Dermis microvascular lymphatic vessel endothelial cell (primary cell): ENCODE measurements around the gene SS18L1. TPM values are rescaled to one million over a fixed set of nuclear protein-coding genes. Genes with fewer than 3 reads are reported as not detected.
A peak's percentile ranks its signal among the peaks of the same experiment; 100 is the strongest.

Source experiments
- DNase-seq, 2 donors: peaks; one replicate each; pipeline versions ENCODE4 v3.0.0 to v3.0.0-alpha.2; 2010; ENCODE audit warnings: low read depth in 2 of 2
- total RNA-seq: library from RNA; depleted of rRNA; stranded (reverse); fragments of >200 nt; gene quantifications from 2 replicates; pipeline ENCODE4 v1.2.1, GENCODE V29; 2014

SS18L1 gene
- total RNA-seq, 1 donor from 2014 or later = 6.4 TPM

DNA sequence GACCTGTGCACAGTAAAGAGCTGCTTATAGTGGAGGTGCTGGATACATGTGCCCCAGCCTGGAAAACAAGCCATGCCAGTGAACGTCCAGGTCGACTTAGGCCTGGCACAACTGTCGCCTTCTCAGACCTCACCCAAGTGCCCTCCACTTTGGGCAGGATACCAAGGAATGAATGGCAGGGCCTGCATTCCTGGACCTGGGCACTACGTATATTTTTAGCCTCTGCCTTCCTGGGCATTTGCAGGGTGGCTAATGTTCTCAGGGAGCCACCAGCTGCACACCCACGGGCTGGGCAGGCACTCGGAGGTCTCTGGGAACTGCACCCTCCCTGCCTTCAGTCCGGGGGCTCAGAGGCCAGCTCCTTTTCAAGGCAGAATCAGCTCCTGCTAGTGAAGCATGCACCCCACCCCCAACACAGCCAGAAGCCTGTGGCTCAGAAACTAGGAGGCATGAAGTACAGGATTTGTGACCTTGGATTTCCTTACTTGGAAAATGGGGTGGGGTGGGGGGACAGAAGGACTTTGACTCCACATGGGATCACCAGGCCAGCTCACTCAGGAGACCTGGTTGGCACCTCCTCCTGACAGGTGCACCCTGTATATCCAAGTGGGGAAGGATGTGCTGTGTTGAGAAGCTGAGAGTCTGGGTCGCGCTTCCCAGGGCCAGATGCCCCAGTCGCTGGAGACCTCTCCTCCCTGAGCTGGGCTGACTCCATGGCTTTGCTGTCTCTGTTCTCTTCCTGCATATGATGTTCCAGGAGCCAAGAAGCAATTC, 23.8 kb upstream of the SS18L1 start:
- no peak for DNase-seq

DNA sequence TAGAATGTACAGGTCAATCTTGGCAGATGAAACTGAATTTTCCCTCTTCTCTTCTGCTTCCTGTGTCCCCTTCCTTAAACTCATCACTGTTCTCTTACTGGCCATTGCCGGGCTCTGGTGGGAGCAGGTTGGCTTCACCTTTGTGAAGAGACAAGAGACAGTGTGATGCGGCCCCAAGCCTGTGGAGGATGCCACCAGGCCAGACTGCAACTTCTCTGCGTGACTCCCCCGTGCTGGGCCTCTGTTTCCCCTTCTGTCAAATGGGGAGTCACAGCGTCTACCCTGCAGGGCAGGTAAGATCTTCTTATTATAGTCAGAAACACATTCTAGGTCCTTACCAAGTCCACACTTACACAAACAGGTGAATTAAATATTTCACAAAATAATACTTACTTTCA, 23.2 kb upstream of the SS18L1 start:
- no peak for DNase-seq

DNA sequence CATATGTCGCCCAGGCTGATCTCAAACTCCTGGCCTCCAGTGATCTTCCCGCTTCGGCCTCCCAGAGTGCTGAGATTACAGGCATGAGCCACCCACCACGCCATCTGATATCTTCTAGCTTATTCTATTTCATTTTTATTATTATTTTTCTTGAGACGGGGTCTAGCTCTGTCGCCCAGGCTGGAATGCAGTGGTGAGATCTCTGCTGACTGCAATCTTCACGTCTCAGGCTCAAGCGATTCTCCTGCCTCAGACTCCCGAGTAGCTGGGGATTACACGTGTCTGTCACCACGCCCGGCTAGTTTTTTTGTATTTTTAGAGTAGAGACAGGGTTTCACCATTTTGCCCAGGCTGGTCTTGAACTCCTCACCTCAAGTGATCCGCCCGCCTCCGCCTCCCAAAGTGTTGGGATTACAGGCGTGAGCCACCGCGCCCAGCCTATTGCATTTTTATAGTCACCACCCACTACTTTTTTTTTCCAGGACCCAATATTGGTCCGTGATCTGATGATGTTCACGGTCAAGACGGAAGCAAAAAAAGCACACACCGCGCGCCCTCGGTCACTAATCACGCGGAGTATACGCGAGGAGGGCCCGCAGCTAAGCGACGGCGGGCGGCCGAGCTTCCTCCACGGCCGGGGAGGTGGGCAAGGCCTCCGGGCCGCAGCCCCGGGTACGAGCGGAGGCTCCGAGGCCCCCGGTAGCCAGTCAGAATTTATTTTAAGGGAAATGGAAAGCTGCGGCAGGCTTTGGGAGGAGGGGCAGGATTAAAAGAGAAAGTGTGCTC, 22.4 kb upstream of the SS18L1 start:
- peak in 1 of 2 donors; percentile 48 for DNase-seq

DNA sequence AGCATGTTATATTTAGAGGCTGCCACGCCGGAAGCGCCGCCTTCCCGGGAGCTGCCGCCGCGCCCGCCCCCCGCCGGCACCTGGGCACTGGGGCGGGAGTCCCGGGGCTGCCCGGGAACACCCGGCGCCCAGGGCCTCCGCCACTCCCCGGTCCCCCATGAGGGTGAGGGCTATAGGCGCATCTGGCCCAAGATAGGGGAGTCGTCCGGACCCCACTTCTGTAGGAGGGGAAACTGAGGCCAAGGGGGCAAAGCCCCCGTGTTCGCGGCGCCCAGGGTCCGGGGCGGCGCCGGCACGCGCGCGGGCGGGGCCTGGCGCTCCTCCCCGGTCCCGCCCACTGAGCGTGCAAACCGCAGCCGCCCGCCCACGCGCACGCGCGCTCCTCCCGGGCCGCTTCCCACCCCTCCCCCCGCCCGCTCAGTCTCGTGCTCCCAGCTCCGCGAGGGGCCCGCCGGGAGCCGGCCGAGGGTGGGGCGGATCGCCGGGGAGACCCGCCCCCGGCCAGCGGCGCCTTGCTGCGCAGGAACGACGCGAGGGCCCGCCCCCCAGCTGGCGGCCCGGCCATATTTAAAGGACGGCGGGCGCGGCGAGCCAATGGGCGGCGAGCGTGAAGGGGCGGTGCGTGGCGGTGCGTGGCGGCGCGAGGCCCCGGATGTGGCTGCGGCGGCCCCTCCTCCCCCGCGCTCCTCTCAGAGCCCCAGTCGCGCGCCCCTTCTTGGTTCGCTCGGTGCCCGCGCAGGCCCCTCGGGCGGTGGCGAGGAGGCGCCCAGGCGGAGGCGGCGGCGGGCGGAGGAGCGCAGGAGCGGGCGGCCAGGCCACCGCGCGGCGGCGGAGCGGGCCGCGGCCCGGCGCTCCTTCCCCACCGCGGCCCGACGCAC, 21.6 kb upstream of the SS18L1 start, which contains the start of gene LSM14B:
Gene LSM14B, plus strand, starts transcription at position 700 of the 878 bp plus-strand sequence. CDS start 192 bp downstream, outside the sequence.
- DNase-seq = peak; percentile 83 to 97

DNA sequence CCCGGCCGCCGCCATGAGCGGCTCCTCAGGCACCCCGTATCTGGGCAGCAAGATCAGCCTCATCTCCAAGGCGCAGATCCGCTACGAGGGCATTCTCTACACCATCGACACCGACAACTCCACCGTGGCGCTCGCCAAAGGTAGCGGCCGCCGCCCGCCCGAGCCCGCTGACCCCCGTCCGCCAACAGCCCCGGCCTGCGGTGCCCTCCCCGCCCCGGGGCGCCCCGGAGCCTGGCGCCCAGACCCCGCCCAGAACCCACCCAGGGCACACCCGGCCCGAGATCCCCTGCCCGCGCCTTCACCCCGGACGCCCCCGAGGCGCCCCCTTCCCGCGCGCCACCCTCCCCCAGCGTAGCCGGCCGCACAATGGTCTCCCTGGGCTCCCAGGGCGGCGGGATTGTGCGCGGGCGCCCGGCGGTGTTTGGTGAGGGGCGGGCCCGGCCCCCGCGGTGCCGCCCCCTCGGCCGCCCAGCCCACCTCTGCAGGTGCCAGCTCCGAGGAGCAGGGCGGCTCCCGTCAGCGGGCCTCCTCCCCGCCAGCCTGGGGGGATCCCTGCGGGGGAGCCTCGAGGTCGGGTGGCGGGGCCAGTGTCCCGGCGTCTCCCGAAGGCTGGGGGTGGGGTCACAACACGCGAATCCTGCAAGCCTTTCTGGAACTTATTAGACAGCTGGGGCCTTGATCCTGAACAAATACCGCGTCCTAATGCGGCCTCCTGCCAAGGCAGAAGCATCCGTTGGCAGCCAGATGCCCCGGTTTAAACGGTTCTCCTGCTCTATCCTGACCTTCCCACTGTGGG, 20.7 kb upstream of the SS18L1 start:
- peak in 1 of 2 donors; percentile 38 for DNase-seq

DNA sequence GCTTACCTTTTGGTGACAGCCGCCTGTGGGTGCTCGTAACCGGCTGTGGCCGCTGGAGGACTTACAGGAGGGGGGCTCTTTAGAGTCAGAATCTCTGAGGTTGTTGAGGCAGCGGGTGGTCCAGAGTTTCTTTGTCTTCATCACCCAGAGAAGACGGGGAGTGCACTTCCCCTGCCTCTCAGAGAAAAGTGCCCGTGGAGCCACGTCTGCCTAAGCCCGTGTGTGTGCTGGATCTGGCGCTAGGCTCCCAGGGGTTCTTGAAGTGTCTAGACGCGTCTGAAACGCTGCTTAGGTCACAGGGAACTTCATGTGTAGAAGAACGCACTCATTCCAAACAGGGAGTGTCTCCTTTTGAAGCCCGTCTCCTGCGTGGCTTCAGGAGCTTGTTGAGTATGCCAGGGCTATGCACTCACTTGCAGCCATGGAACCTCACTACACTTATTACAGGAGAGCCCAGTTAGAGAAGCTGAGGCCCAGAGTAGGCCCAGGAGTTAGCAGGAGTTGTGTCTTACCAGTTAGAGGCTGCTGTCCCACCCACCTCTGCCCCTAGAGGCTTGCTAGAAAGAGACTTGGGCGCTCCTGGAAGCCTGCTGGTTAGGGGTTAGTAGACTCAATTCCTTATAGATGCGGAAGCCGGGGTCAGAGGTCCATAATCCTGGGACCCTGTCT, 20.0 kb upstream of the SS18L1 start:
- DNase-seq = no peak

DNA sequence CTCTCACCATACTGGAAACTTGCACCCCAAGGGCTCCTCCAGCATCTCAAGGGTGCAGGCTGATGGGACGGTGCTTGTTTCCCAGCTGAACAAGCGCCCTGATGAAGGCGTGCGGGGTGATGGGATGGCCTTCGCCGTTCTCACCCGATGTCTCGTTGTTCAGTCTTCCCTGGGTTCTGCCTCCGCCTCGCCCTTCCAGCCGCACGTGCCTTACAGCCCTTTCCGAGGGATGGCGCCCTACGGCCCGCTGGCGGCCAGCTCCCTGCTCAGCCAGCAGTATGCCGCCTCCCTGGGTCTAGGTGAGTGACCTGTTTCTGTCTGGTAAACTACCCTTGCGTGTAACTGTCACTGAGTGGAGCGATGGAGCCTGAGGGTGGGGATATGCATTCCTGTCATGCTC, 17.4 kb upstream of the SS18L1 start:
- DNase-seq = no peak

DNA sequence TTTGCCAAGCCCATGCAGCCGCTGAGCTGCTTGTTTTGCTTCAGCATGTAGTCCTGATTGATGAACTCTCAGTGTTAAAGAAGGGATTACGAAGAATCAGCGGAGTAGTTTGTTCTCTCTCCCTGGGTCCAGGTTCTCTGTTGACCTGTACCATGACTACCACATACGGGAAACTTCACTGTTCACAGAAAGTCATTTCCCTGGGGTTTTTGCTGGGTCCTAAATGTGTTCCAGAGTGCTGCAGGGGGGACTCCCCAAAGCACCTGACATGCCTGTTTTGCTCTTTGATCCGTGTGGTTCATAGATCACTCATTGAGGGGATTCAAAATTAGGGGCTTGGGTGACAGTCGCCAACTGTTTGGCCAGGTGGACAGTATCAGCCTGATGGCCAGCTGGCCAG, 15.8 kb upstream of the SS18L1 start:
- no peak for DNase-seq

DNA sequence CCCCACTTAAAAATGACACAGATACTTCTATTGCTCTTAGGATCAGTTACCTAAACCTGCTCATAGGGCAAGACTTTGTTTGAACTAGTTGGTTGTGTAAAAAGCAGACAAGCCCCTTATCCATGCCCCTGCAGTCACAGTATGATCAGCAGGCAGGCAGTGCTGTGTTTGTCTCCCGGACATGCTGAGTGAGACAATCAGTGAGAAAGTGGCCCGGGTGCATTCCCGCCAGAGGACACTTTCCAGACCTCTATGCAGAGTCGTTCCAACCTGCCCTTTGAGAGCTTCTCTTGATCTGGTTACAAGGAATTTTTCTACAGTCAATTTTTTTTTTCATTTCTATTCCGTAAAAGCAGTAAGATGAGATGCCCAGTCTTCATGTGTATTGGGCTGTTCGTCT, 15.1 kb upstream of the SS18L1 start:
- no peak for DNase-seq

DNA sequence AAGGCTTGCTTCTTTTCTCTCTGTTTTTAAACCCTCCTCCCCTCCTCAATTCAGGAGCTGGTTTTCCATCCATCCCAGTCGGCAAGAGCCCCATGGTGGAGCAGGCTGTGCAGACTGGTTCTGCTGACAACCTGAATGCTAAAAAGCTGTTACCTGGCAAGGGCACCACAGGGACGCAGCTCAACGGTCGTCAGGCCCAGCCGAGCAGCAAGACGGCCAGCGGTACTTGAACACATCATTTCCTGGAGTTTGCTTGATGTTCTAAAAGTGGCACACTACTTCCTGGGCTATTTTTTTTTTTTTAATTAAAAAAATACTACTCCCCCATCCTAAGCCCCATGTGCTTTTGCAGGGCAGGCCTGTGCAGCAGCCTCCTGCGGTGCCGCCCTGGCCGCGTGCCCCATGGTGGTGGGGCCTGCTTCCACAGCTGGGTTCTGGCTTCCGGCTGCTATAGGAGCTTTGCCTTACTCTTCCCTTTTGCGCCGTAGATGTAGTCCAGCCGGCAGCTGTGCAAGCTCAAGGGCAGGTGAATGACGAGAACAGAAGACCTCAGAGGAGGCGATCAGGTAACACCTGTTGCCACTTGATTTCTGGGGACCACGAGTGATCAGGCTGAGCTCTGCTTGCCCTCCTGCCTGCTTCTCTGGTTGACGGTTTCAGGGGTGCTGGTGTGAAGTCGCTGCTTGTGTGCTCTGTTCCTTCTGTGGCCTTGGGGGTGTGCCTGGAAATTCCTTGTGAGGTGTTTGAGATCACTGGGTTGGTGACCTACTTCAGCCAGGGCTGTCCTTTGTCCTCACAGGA, 13.6 kb upstream of the SS18L1 start:
- DNase-seq = no peak

DNA sequence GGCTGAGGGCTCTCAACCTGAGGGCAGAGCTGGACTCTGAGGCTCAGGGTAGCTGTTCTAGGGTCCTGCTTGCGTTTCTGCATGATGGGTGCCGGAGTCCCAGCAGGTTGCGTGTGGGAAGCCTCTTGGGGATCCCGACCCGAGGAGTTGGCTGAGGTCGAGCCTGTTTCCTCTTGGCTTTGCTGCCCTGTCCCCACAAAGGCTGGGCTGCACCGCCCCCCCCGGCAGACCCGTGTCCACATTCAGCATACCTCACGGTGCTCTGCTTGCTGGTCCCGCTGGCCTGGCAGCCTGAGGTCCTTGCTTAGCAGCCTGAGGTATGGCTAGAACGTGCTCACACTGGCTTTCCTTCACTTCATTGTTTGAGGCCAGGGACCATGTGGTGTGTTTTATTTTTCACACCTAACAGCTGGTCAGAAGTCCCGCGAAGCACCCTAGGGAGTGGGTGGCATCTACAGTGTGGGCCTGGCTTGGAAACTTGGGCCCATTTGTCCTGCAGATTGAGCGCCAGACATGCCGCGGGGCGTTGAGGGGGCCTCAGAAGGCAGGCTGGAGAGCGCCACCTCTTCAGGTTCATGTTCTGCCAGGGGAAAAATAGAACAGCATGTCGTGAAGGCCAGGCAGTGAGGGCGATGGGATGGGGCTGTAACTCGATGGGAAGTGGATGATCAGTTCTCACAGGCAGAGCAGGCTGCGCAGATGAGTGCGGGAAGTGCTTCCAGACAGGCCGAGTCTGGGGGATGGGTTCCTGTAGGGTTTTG, 11.8 kb upstream of the SS18L1 start:
- no peak for DNase-seq

DNA sequence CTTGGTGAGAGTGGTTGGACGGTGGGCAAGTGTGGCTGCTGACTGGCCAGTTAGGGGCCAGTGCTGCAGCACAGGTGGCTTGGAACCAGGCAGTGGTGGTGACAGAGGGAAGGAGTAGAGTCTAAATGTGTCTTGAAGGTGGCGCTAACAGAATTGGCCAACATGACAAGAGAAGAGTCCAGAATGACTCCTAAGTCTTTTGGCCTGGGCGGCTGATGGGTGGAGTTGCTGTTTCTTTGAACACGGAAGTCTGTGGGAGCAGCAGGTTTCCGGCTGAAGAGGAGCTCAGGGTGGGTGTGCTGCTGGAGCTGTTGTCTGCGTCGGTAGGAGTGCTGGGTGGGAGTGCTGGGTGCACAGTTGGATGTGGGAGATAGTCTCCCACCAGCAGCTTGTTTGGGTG, 11.1 kb upstream of the SS18L1 start:
- DNase-seq = no peak

DNA sequence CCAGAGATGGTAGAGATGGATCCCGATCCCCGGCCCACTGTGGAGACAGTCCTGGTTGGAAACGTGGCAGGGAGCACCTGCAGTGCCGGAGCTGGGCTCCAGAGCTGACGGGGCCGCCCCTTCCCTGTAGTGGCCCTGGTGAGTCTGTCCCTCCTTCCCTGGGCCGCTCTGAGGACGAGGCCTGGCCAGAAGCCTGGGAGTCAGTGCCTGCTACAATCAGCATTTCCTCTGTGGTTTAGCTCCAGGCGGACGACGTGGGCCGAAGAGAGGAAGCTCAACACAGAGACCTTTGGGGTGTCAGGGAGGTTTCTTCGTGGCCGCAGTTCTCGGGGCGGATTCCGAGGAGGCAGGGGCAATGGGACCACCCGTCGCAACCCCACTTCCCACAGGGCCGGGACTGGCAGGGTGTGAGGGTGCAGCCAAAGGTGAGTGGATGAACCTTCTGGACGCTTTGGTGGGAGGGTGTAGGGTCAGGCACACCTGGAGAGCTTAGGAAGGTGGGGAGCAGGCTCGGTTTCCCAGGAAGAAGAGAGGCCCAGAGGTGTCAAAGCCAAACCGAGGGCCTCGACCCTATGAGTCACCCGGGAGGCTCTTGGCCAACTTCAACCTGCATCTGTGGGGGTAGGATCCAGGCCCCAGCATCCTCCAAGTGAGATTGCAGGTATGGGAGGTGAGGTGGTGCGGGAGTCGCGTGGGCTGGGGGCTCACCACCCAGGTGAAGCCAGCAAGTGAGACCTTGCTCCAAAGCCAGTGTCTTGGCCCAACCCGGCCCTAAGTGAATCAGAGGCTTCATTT, 10.3 kb upstream of the SS18L1 start:
- no peak for DNase-seq

DNA sequence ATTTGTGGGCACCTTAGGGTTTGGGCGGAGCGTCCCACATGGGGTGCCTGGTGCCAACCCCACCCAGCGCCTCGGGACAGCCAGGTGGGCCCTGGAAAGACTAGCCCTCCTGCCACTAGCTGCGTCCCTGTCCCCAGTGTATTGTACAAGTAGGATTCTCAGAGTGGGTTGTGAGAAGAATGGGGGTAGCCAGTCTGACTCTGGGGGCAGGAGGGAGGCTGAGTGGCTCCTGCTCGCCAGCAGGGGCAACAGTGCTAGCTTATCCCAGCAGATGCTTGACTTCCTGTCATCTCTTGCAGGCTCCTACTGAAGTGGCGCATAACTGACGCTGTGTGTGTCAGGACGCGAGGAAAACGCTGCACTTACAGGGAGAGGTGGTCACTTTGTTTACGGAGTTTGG, 9.7 kb upstream of the SS18L1 start:
- no peak for DNase-seq

DNA sequence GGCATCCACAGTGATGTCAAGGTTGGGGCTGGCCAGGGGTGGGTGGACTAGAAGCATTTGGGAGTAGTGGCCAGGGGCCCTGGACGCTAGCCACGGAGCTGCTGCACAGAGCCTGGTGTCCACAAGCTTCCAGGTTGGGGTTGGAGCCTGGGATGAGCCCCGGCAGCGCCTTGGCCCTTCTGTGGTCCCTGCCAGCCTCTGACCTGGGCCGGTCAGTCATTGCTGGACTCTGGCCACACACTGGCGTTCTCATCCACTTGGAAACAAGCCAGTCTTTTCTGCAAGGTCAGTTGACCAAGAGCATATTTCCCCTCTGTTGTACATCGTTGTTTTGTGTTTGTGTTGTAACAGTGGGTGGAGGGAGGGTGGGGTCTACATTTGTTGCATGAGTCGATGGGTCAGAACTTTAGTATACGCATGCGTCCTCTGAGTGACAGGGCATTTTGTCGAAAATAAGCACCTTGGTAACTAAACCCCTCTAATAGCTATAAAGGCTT, 8.8 kb upstream of the SS18L1 start:
- peak; percentile 48 to 66 for DNase-seq

DNA sequence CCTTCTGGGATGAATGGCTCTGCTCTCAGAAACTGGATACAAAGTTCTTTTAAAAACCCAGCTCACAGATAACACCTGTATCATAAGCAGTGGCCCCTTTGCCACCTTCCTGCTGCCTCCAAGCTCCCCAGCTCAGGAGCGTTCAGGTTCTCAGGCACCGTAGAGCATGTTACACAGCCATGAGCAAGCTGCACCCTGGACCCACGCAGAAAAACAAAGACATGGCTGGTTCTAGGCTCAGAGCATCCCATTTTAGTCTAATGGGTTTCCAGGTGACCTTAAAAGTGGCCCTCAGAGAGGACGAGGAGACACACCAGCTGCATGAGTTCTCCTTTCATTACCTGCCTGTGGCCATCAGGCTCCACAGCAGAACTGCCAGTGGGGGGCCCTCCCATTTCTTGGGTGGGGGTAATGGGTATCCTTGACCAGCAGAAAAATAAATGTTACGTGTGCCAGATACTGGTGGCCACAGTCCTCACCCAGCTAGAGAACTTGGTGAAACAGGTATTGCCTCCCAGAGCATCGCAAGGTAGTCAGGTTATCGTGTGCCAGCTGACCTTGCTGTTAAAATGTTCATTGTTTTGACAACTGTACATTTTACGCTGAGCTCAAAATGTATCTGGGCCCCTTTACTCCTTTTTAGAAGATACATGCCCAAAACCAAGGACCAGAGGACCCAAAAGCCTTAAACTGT, 7.8 kb upstream of the SS18L1 start:
- no peak for DNase-seq
